Esophagus muscularis mucosa (tissue), 4 donors: Measurements from ENCODE around the gene SIK1.
"Not testable (repeated sequence)": the region's sequence is repeated elsewhere in the genome, so short reads cannot be mapped to it uniquely, and the experiment has no call there.

Source experiments
- EP300 ChIP-seq: sonication (generic); formaldehyde crosslinking; IDR thresholded peaks from one replicate; pipeline ENCODE4 v1.6.1; 2017; ENCODE audit warnings: antibody characterized with exemption
- POLR2A ChIP-seq: fragments of 450-650 bp; IDR thresholded peaks from one replicate; pipeline ENCODE4 v1.6.1; 2017; ENCODE audit warnings: antibody characterized with exemption, moderate library complexity, mild to moderate bottlenecking, low read depth
- TF ChIP-seq, protein P1 (sequence below), 3 experiments: fragments of 200-600 bp in 2 of 3; fragments of 450-650 bp in 1 of 3; sonication (generic) in 2 of 3; IDR thresholded peaks; one replicate each; pipeline ENCODE4 v1.5.1; 2017 to 2019; ENCODE audit warnings: antibody characterized with exemption in 3 of 3, mild to moderate bottlenecking in 2 of 3, moderate library complexity in 1 of 3

- TF ChIP-seq, protein P1, sequence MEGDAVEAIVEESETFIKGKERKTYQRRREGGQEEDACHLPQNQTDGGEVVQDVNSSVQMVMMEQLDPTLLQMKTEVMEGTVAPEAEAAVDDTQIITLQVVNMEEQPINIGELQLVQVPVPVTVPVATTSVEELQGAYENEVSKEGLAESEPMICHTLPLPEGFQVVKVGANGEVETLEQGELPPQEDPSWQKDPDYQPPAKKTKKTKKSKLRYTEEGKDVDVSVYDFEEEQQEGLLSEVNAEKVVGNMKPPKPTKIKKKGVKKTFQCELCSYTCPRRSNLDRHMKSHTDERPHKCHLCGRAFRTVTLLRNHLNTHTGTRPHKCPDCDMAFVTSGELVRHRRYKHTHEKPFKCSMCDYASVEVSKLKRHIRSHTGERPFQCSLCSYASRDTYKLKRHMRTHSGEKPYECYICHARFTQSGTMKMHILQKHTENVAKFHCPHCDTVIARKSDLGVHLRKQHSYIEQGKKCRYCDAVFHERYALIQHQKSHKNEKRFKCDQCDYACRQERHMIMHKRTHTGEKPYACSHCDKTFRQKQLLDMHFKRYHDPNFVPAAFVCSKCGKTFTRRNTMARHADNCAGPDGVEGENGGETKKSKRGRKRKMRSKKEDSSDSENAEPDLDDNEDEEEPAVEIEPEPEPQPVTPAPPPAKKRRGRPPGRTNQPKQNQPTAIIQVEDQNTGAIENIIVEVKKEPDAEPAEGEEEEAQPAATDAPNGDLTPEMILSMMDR (IDR thresholded peaks at IDR 0.05) = not testable (repeated sequence)
- not testable (repeated sequence) for TF ChIP-seq POLR2A, EP300
Measured at GRCh38 chr21:43436272-43436671, 9.3 kb upstream of the SIK1 start.
